Body of pancreas (tissue), 4 donors: ENCODE data around the gene MAPK8IP3. TPM values are rescaled to one million over a fixed set of nuclear protein-coding genes. Genes with fewer than 3 reads are reported as not detected.

Experiments used
- ATAC-seq: fragments of 150-250 bp; one replicate; pipeline ENCODE4 v1.9.1; 2016
- DNase-seq, 4 donors: peaks; one replicate each; pipeline ENCODE4 v3.0.0-alpha.2; 2019
- H3K27ac ChIP-seq, 4 donors: fragments of 200-600 bp; sonication (generic); 1 replicate in 3 of 4; 2 replicates in 1 of 4; pipeline versions ENCODE4 v1.5.1 to v1.6.1; 2016 to 2019; ENCODE audit warnings: mild to moderate bottlenecking in 1 of 4, mixed read lengths in 1 of 4, moderate library complexity in 1 of 4
- H3K27me3 ChIP-seq, 2 donors: fragments of 200-600 bp; sonication (generic); one replicate each; pipeline ENCODE4 v1.6.0; 2016; ENCODE audit warnings: mild to moderate bottlenecking in 1 of 2
- H3K36me3 ChIP-seq, 2 donors: fragments of 200-600 bp; sonication (generic); replicated peaks in 1 of 2; 2 replicates each; pipeline ENCODE4 v1.5.1; 2016; ENCODE audit warnings: low read depth in 2 of 2; ENCODE audit not compliant: insufficient read depth in 1 of 2
- H3K4me1 ChIP-seq: fragments of 200-600 bp; sonication (generic); one replicate; pipeline ENCODE4 v1.6.0; 2016
- H3K4me3 ChIP-seq, 2 donors: fragments of 200-600 bp; sonication (generic); 1 replicate in 1 of 2; 2 replicates in 1 of 2; pipeline ENCODE4 v1.5.1; 2016 to 2019
- H3K9me3 ChIP-seq, 3 donors: fragments of 200-600 bp; sonication (generic); 1 replicate in 2 of 3; 2 replicates in 1 of 3; pipeline ENCODE4 v1.5.1; 2016
- POLR2A ChIP-seq, 3 donors: fragments of 450-650 bp; IDR thresholded peaks; one replicate each; pipeline ENCODE4 v1.6.1; 2016; ENCODE audit warnings: antibody characterized with exemption in 3 of 3, mild to moderate bottlenecking in 2 of 3
- WGBS, 2 donors: methylation state at CpG; one replicate each; pipeline ENCODE4 v1.1.5; 2017; 5-methylcytosine and 5-hydroxymethylcytosine counted together
- intact Hi-C: fragments of 100-400 bp; cut with DNase I; formaldehyde crosslinking; loops from one replicate; pipeline ENCODE4 v1.15.1; 2023
- total RNA-seq, 2 donors: library from RNA; depleted of rRNA; stranded (reverse); fragments of >200 nt; gene quantifications; one replicate each; pipeline ENCODE4 v1.1.0, GENCODE V29; 2016
- TF ChIP-seq, protein P1 (sequence below), 7 experiments: fragments of 450-650 bp in 4 of 7; fragments of 200-600 bp in 3 of 7; sonication (generic) in 3 of 7; IDR thresholded peaks; one replicate each; pipeline ENCODE4 v1.5.1; 2016 to 2019; ENCODE audit warnings: antibody characterized with exemption in 7 of 7

The MAPK8IP3 gene
- total RNA-seq, 2 donors from 2014 or later = 79.9 to 103 TPM

DNA sequence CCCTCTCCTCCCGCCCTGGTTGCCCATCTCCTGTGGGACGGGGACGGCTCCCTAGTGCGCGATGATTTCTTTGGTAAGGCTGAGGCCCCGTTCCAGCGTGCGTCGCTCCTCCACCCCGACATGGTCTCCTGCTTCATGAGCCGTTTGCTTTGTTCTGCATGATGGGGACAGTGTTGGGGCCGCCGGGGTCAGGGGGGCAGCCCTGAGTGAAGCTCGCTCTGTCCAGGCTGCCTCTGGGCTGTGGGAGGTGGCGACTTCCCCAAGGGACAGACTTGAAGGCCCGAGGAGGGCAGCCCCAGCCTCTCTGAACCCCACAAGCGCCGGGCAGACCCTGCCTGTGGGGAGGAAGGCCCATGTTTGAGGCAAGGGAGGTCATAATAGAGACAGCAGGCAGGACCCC lies 52.9 kb downstream of the MAPK8IP3 start:
- Histone ChIP-seq H3K27ac (no peak overlapping the region), H3K4me3 (no peak overlapping the region), H3K36me3 (peaks cover 6 to 10% of the 10 kb centered on the region in 2 donors), H3K27me3 (no peaks in the 10 kb centered on the region), H3K4me1 (no peaks in the 10 kb centered on the region), H3K9me3 (no peaks in the 10 kb centered on the region)
- TF ChIP-seq POLR2A (IDR thresholded peaks at IDR 0.05) = no peak
- TF ChIP-seq, protein P1, sequence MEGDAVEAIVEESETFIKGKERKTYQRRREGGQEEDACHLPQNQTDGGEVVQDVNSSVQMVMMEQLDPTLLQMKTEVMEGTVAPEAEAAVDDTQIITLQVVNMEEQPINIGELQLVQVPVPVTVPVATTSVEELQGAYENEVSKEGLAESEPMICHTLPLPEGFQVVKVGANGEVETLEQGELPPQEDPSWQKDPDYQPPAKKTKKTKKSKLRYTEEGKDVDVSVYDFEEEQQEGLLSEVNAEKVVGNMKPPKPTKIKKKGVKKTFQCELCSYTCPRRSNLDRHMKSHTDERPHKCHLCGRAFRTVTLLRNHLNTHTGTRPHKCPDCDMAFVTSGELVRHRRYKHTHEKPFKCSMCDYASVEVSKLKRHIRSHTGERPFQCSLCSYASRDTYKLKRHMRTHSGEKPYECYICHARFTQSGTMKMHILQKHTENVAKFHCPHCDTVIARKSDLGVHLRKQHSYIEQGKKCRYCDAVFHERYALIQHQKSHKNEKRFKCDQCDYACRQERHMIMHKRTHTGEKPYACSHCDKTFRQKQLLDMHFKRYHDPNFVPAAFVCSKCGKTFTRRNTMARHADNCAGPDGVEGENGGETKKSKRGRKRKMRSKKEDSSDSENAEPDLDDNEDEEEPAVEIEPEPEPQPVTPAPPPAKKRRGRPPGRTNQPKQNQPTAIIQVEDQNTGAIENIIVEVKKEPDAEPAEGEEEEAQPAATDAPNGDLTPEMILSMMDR (IDR thresholded peaks at IDR 0.05) = no peak
- no peak for ATAC-seq
- DNase-seq = no peak
- intact Hi-C loops = no loop called here
- WGBS, 2 donors = 89 to 90% methylated on average over 13 to 18 of the region's 18 CpGs

DNA sequence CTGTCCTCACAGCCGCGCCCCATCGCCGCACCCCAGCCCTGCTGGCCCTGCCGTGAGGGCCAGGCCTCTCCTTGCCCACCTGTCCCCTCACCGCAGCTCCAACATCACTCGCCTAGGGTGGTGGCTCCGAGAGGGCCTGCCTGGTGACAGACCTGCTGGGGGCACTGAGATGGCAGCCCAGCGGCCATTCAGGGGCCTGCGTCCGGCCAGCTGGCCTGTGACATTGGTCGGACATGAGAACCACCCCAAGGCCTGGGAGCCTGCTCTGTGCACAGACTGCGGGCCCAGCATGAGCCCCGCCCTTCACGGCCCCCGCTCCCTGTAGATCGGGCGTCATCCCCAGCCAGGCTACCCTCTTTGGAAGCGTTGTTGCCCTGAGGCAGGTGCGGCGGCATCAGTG lies 53.5 kb downstream of the MAPK8IP3 start:
- no peak overlapping the region for H3K27ac ChIP-seq
- intact Hi-C loops = no loop called here
- H3K4me1 ChIP-seq = no peaks in the 10 kb centered on the region
- 92 to 93% methylated on average over 3 to 17 of the region's 21 CpGs for WGBS, 2 donors
- no peak overlapping the region for H3K4me3 ChIP-seq
- peaks cover 10 to 12% of the 10 kb centered on the region in 2 donors for H3K36me3 ChIP-seq
- no peaks in the 10 kb centered on the region for H3K27me3 ChIP-seq
- H3K9me3 ChIP-seq = no peaks in the 10 kb centered on the region
- TF ChIP-seq POLR2A (IDR thresholded peaks at IDR 0.05) = no peak
- TF ChIP-seq, protein P1 (IDR thresholded peaks at IDR 0.05) = no peak
- ATAC-seq (no peak), DNase-seq (no peak)

DNA sequence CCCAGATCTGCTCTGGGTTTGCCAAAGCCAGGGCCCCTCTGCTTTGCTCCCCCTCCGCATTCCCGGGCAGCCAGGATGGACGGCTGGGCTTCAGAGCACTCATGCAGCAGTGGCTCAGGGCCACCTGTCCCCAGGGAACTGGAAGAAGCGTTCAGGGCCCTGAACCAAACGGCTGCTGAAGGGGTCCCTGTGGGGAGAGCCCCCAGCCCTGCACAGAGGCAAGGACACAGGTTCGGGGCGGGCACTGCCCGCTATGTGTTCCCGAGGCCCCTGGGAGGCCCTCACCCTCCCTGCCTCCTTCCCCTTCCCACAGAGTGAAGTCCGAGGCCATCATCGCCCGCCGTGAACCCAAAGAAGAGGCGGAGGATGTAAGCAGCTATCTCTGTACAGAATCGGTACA lies 54.9 kb downstream of the MAPK8IP3 start:
- intact Hi-C loops = no loop called here
- Histone ChIP-seq H3K9me3 (no peaks in the 10 kb centered on the region), H3K4me3 (no peak overlapping the region), H3K27me3 (no peaks in the 10 kb centered on the region), H3K36me3 (peaks cover 12 to 22% of the 10 kb centered on the region in 2 donors), H3K4me1 (no peaks in the 10 kb centered on the region), H3K27ac (no peak overlapping the region)
- TF ChIP-seq POLR2A (IDR thresholded peaks at IDR 0.05) = no peak
- TF ChIP-seq, protein P1 (IDR thresholded peaks at IDR 0.05) = no peak
- 93 to 95% methylated on average over 7 to 13 of the region's 15 CpGs for WGBS, 2 donors
- DNase-seq (no peak), ATAC-seq (no peak)

DNA sequence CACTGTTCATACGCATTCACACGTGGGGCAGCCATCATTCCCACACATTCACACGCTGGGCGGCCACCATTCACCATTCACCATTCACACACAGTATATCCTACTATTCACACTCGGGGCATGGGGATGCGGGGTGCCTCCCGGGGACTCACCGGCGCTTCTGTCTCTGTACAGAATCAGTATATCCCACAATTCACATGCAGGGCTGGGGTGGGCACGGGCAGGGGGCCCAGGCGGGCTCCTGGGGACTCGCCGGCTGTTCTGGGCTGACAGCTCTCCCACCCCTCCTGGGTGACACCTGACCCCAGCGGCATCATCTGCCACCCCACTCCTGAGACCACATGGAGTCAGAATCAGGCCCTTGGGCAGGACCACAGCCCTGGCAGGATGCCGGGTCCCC lies 55.8 kb downstream of the MAPK8IP3 start:
- no peaks in the 10 kb centered on the region for H3K27me3 ChIP-seq
- intact Hi-C loops = no loop called here
- H3K27ac ChIP-seq = no peak overlapping the region
- no peak for TF ChIP-seq POLR2A (IDR thresholded peaks at IDR 0.05)
- TF ChIP-seq, protein P1 (IDR thresholded peaks at IDR 0.05) = no peak
- H3K4me3 ChIP-seq = no peak overlapping the region
- H3K36me3 ChIP-seq = peaks cover 18 to 24% of the 10 kb centered on the region in 2 donors
- DNase-seq (no peak), ATAC-seq (no peak)
- H3K9me3 ChIP-seq = no peaks in the 10 kb centered on the region
- H3K4me1 ChIP-seq = no peaks in the 10 kb centered on the region
- 92 to 98% methylated on average over 4 to 15 of the region's 15 CpGs for WGBS, 2 donors

DNA sequence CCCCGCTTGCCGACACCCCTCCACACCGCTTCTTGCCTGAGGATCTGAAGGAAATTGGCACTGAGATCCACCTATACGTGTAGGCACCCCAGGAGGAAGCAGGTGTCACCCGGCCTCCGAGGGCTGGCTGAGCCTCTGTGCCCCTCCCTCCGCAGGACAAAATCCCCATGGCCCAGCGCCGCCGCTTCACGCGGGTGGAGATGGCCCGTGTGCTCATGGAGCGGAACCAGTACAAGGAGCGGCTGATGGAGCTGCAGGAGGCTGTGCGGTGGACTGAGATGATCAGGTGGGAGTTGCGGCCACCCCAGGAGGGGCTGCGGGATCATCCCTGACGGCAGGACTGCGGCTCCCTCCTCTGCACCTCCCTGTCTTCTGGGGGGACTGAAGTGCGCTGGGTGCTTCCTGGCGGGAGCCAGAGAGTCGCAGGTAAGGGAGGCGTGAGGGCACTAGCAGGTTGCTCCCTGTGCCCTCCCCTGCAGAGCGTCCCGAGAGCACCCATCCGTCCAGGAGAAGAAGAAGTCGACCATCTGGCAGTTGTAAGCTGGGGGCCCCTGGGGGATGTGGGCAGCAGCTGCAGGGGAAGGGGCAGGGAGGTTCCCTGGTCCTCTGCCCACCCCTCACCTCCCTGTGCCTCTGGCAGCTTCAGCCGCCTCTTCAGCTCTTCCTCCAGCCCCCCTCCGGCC lies 56.3 kb downstream of the MAPK8IP3 start:
- WGBS, 2 donors = 93% methylated on average over 25 to 30 of the region's 30 CpGs
- DNase-seq = no peak
- intact Hi-C loops = no loop called here
- TF ChIP-seq, protein P1 (IDR thresholded peaks at IDR 0.05) = no peak
- TF ChIP-seq POLR2A (IDR thresholded peaks at IDR 0.05) = no peak
- Histone ChIP-seq H3K36me3 (peaks cover 18 to 24% of the 10 kb centered on the region in 2 donors), H3K4me1 (no peaks in the 10 kb centered on the region), H3K27ac (no peak overlapping the region), H3K27me3 (no peaks in the 10 kb centered on the region), H3K4me3 (no peak overlapping the region), H3K9me3 (no peaks in the 10 kb centered on the region)
- ATAC-seq = no peak
